Progenitor cell of endocrine pancreas (in vitro differentiated cells): ENCODE measurements around the gene OPN1MW. TPM values are rescaled to one million over a fixed set of nuclear protein-coding genes. Genes with fewer than 3 reads are reported as not detected.
A peak's percentile ranks its signal among the peaks of the same experiment; 100 is the strongest.
"Not testable (repeated sequence)": the region's sequence is repeated elsewhere in the genome, so short reads cannot be mapped to it uniquely, and the experiment has no call there.

Experiments
- DNase-seq: peaks from one replicate; pipeline ENCODE4 v3.0.0; 2021; ENCODE audit warnings: low spot score; ENCODE audit not compliant: unreplicated experiment
- H3K27ac Mint-ChIP-seq: 2 replicates; pipeline ENCODE4 v1.8.0; 2021; ENCODE audit warnings: mild to moderate bottlenecking, moderate library complexity, mixed read lengths
- H3K27me3 Mint-ChIP-seq: 2 replicates; pipeline ENCODE4 v1.8.0; 2021; ENCODE audit warnings: mixed read lengths
- H3K36me3 Mint-ChIP-seq: 2 replicates; pipeline ENCODE4 v1.8.0; 2022; ENCODE audit warnings: mixed read lengths; ENCODE audit not compliant: insufficient read depth
- H3K4me1 Mint-ChIP-seq: 2 replicates; pipeline ENCODE4 v1.8.0; 2021; ENCODE audit warnings: low read depth, mixed read lengths
- H3K4me3 Mint-ChIP-seq: 2 replicates; pipeline ENCODE4 v1.8.0; 2021; ENCODE audit warnings: low read depth, mild to moderate bottlenecking, moderate library complexity, mixed read lengths
- H3K9me3 Mint-ChIP-seq: 2 replicates; pipeline ENCODE4 v1.8.0; 2021; ENCODE audit warnings: low read depth, mixed read lengths
- long read RNA-seq: library from polyadenylated mRNA; unstranded; transcript quantifications from one replicate; pipeline ENCODE4 v2.0.0, GENCODE V29; 2020
- total RNA-seq: library from RNA; stranded (reverse); gene quantifications from 2 replicates; pipeline ENCODE4 v1.2.1, GENCODE V29; 2021
- TF ChIP-seq, protein P1 (sequence below): fragments of 200-600 bp; sonication (generic); IDR thresholded peaks from one replicate; pipeline ENCODE4 v1.5.0; 2021; ENCODE audit warnings: antibody characterized with exemption, mild to moderate bottlenecking; ENCODE audit not compliant: unreplicated experiment

OPN1MW gene
- not detected in 2 replicates for total RNA-seq
- long read RNA-seq, result 0 reads

DNA sequence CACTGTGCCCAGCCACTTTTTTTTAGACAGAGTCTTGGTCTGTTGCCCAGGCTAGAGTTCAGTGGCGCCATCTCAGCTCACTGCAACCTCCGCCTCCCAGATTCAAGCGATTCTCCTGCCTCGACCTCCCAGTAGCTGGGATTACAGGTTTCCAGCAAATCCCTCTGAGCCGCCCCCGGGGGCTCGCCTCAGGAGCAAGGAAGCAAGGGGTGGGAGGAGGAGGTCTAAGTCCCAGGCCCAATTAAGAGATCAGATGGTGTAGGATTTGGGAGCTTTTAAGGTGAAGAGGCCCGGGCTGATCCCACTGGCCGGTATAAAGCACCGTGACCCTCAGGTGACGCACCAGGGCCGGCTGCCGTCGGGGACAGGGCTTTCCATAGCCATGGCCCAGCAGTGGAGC is at the start of gene OPN1MW:
OPN1MW (plus strand) TSS at position 301 of the 400 bp plus-strand sequence; CDS start at position 383, 82 bp downstream.
- not testable (repeated sequence) for H3K4me3 Mint-ChIP-seq, H3K36me3 Mint-ChIP-seq, H3K27ac Mint-ChIP-seq, DNase-seq, H3K4me1 Mint-ChIP-seq, H3K27me3 Mint-ChIP-seq, H3K9me3 Mint-ChIP-seq

DNA sequence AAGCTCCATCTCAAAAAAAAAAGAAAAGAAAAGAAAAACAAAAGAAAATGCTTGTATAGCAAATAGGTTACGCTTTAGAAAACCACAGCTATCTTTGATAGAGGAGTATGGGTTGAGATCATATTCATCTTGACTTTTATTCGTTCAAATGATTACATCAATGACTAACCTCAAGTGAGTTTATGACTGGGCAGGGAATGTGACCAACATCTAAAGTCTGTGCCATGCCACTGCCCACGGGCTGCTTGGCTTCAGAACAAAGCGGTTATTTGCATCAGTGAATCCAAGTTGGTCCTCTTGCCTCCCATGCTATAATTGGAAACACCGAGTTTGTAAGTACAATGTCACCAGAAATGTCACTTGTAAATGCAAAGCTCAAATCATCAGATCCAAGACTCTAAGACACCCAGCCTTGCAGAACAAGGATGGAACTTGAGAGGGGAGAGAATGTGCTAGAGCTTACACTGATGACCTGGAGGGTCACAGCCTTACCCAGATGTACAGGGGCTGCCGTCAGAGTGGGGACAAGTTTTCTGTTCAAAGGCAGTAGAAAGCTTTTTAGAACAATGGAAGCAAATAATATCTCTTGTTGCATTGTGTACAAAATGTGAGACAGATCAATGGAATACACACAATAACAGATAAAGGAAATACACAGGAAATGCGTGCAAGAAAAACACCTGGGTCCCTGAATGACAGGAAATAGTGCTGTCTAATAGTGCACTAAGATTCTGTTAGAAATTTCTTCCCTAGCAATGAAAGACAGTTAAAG is 46.8 kb upstream of the OPN1MW start:
- H3K4me1 Mint-ChIP-seq, result peaks cover 2% of the 10 kb centered on the region
- TF ChIP-seq, protein P1, sequence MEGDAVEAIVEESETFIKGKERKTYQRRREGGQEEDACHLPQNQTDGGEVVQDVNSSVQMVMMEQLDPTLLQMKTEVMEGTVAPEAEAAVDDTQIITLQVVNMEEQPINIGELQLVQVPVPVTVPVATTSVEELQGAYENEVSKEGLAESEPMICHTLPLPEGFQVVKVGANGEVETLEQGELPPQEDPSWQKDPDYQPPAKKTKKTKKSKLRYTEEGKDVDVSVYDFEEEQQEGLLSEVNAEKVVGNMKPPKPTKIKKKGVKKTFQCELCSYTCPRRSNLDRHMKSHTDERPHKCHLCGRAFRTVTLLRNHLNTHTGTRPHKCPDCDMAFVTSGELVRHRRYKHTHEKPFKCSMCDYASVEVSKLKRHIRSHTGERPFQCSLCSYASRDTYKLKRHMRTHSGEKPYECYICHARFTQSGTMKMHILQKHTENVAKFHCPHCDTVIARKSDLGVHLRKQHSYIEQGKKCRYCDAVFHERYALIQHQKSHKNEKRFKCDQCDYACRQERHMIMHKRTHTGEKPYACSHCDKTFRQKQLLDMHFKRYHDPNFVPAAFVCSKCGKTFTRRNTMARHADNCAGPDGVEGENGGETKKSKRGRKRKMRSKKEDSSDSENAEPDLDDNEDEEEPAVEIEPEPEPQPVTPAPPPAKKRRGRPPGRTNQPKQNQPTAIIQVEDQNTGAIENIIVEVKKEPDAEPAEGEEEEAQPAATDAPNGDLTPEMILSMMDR, result no peak
- H3K27ac Mint-ChIP-seq, result no peak overlapping the region
- H3K36me3 Mint-ChIP-seq, result peaks cover 2% of the 10 kb centered on the region
- H3K9me3 Mint-ChIP-seq, result peaks cover 14% of the 10 kb centered on the region
- DNase-seq, result no peak
- H3K27me3 Mint-ChIP-seq, result peaks cover 10% of the 10 kb centered on the region
- no peak overlapping the region for H3K4me3 Mint-ChIP-seq

DNA sequence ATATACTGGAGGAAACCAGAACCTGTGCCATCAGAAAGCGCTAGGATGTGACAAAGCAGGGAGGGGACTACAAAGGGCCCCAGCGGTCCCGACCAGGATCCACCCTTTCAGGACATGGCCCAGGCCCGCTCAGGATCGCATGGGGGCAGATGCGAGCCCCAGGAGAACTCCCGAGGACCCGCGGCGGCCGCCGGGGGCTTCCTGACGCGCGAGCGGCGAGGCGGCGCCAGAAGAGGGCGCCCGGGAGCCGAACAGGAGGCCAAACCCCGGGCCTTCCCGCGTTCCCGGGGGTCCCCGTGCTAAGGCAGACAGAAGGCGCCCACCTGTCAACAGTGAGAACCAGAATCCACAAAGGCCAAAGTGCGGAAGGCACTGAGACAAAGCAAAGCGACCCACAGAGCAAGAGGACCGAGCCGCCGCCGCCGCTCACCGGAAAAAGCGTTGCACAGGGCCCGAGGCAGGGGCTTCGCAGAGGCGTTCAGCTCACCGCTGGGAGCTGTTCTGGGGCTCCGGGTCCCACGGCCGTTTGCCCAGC is 45.7 kb upstream of the OPN1MW start:
- TF ChIP-seq, protein P1, result peak; percentile 78
- peaks cover 2% of the 10 kb centered on the region for H3K36me3 Mint-ChIP-seq

DNA sequence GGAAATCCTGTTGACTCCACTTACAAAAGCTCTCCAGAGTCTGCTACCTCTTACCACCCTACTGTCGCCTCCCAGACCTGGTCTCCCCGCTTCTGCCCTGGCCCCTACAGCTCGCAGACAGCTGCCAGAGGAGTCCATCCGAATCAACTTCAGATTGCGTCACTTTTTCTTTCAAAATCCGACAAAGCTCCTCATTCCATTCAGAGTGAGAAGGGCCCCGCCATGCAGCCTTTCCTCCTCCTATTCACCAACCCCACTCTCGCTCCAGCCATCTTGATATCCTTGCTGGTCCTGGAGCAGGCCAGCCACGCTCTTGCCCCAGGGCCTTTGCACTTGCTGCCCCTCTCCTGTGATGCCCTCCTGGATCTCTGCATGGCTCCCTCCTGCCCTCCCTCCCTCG is 43.5 kb upstream of the OPN1MW start:
- DNase-seq, result no peak
- H3K4me1 Mint-ChIP-seq, result peaks cover 2% of the 10 kb centered on the region
- no peak overlapping the region for H3K27ac Mint-ChIP-seq
- no peak overlapping the region for H3K4me3 Mint-ChIP-seq
- TF ChIP-seq, protein P1, result no peak
- peaks cover 10% of the 10 kb centered on the region for H3K27me3 Mint-ChIP-seq
- H3K9me3 Mint-ChIP-seq, result peaks cover 14% of the 10 kb centered on the region
- H3K36me3 Mint-ChIP-seq, result peaks cover 2% of the 10 kb centered on the region

More for the DNA sequence above, 45.7 kb upstream of the OPN1MW start:
- peak; percentile 67 for DNase-seq
- H3K27me3 Mint-ChIP-seq, result peaks cover 10% of the 10 kb centered on the region
- H3K27ac Mint-ChIP-seq, result peak overlapping the region; percentile 33
- H3K4me3 Mint-ChIP-seq, result peak overlapping the region; percentile 45
- H3K4me1 Mint-ChIP-seq, result peaks cover 2% of the 10 kb centered on the region
- H3K9me3 Mint-ChIP-seq, result peaks cover 14% of the 10 kb centered on the region

DNA sequence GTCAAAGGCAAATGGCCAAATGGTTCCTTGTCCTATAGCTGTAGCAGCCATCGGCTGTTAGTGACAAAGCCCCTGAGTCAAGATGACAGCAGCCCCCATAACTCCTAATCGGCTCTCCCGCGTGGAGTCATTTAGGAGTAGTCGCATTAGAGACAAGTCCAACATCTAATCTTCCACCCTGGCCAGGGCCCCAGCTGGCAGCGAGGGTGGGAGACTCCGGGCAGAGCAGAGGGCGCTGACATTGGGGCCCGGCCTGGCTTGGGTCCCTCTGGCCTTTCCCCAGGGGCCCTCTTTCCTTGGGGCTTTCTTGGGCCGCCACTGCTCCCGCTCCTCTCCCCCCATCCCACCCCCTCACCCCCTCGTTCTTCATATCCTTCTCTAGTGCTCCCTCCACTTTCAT is 42.2 kb upstream of the OPN1MW start:
- no peak overlapping the region for H3K27ac Mint-ChIP-seq
- peaks cover 10% of the 10 kb centered on the region for H3K27me3 Mint-ChIP-seq
- H3K9me3 Mint-ChIP-seq, result peaks cover 14% of the 10 kb centered on the region
- no peak overlapping the region for H3K4me3 Mint-ChIP-seq
- H3K4me1 Mint-ChIP-seq, result peaks cover 2% of the 10 kb centered on the region
- DNase-seq, result no peak
- TF ChIP-seq, protein P1, result no peak
- peaks cover 2% of the 10 kb centered on the region for H3K36me3 Mint-ChIP-seq

DNA sequence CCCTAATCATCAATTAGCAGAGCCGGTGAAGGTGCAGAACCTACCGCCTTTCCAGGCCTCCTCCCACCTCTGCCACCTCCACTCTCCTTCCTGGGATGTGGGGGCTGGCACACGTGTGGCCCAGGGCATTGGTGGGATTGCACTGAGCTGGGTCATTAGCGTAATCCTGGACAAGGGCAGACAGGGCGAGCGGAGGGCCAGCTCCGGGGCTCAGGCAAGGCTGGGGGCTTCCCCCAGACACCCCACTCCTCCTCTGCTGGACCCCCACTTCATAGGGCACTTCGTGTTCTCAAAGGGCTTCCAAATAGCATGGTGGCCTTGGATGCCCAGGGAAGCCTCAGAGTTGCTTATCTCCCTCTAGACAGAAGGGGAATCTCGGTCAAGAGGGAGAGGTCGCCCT is 41.7 kb upstream of the OPN1MW start:
- Mint-ChIP-seq H3K27me3 (peaks cover 8% of the 10 kb centered on the region), H3K27ac (no peak overlapping the region), H3K9me3 (peaks cover 12% of the 10 kb centered on the region), H3K4me3 (no peak overlapping the region), H3K4me1 (peaks cover 2% of the 10 kb centered on the region), H3K36me3 (peaks cover 2% of the 10 kb centered on the region)
- DNase-seq, result no peak
- TF ChIP-seq, protein P1, result no peak
